Activated CD4-positive, alpha-beta T cell treated with anti-CD3 and anti-CD28 coated beads for 1 hour (primary cell): ENCODE results near the gene TRAPPC10.

Source experiments
- DNase-seq: peaks from one replicate; pipeline ENCODE4 v3.0.0-alpha.2; 2020

Gene TRAPPC10

GRCh38 chr21:44067011-44067839 lies 55.1 kb downstream of the TRAPPC10 start:
- no peak for DNase-seq

GRCh38 chr21:44070391-44070790 lies 58.3 kb downstream of the TRAPPC10 start:
- no peak for DNase-seq

DNA sequence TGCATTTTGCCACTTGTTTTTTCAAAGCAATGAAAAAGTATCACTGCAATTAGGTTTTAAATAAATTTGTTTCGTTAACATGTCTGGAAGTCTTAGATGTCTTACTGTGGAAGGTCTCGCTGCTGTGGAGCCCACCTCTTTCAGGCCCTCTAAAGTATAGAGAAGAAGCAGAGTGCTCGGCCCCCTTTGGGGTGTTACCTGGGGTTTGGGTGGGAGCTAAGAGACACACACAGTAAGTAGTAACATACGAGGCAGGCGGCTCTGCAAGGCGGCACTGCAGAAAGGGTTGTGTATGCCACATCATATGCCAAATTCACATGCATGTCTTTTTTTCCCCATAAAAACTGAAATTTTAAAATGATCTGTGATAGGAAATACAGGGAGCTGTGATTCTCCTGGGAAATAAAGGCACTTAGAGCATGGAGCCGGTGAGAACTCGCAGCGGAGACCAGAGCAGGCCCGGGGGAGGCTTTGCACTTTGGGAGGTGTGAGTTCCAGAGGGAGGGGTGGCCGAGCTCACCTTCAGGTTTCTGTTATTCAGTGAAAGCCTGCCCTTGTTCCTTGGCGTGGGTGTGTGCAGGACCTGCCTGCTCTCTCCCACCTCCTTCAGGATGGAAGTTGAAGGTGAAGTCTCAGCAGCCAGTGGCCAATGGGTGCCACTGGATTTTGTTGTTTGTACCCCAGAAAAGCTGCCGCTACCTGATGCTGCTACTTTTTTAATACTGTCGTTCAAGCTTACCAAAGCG lies 59.4 kb downstream of the TRAPPC10 start:
- no peak for DNase-seq

- DNase-seq: no peak
These were observed 60.0 kb downstream of the TRAPPC10 start for GRCh38 chr21:44072111-44072510.

DNA sequence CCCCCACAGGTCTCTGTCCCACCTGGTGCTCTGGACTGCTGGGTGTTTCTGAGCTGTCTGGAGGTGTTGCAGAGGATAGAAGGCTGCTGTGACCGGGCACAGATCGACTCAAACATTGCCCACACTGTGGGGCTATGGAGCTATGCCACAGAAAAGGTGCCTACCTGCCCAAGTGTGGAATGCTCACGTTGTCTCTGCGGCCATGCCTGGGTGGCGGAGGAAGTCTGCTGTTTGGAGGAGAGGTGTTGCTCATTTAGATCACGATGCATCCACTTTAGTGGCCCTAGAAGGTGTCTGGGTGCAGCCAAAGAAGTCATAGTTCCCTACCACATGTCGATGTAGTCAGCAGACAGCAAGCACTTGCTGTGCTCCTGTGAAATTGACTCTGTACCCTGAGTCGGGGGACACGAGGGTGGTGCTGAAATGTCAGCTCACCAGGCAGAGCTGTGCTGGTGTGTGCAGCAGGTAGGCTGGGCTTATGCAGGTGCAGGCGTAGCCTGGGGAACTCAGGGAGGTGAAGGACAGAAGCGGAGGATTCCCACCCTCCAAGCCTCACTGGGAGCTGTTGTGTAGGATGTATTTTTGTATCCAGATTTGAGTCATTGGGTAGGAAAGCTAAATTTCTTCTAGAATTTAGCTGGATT lies 62.3 kb downstream of the TRAPPC10 start:
- DNase-seq: no peak

GRCh38 chr21:44076316-44076715 lies 64.2 kb downstream of the TRAPPC10 start:
- no peak for DNase-seq

GRCh38 chr21:44078411-44078981 lies 66.4 kb downstream of the TRAPPC10 start:
- no peak for DNase-seq

GRCh38 chr21:44079446-44079845 lies 67.3 kb downstream of the TRAPPC10 start:
- no peak for DNase-seq

GRCh38 chr21:44079846-44080245 lies 67.7 kb downstream of the TRAPPC10 start:
- no peak for DNase-seq

DNA sequence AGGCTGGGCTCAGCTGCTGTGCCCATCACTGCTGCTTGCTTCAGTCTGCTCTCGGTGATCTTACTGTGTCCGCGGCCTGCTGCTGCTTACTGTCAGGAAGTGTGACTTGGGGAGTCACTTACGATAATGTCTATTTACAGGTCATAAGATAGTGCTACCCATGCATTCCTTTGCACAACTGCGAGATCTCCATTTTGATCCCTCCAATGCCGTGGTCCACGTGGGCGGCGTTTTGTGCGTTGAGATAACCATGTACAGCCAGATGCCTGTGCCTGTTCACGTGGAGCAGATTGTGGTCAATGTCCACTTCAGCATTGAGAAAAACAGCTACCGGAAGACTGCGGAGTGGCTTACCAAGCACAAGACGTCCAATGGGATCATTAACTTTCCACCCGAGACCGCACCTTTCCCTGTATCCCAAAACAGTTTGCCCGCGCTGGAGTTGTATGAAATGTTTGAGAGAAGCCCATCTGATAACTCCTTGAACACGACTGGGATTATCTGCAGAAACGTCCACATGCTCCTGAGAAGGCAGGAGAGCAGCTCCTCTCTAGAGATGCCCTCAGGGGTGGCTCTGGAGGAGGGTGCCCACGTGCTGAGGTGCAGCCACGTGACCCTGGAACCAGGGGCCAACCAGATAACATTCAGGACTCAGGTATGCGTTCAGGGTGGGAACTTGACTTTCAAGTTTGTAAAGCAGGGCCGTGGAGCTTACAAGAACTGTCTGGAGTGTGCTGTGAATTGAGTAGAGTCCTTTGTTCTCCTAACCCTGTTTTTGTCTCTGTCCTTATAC lies 70.7 kb downstream of the TRAPPC10 start:
- no peak for DNase-seq

DNA sequence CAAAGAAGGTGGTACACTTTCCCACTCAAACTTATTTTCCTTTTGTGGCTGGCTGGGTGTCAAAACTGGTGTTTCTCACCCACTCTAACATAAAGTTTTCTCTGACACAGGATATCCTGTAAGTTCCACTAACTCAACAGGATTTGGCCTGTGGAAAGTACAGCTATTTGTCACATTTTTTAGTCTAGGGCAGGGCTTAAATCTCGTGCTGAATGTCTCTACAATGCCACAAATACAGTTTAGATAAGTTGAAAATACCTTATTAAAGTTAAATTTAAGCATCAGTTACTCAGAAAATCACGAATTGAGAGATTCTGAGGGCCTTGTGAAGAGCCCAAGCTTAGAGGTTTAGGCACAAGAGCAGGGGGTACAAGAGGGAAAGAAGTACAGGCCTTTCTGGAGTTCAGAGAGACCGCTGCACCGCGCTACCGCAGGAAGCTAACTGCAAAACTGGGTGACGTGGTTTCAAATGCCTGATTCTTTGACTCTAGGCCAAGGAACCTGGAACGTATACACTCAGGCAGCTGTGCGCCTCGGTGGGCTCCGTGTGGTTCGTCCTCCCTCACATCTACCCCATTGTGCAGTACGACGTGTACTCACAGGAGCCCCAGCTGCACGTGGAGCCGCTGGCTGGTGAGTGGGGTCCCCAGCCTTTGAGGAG lies 71.7 kb downstream of the TRAPPC10 start:
- peak; percentile 43 for DNase-seq

DNA sequence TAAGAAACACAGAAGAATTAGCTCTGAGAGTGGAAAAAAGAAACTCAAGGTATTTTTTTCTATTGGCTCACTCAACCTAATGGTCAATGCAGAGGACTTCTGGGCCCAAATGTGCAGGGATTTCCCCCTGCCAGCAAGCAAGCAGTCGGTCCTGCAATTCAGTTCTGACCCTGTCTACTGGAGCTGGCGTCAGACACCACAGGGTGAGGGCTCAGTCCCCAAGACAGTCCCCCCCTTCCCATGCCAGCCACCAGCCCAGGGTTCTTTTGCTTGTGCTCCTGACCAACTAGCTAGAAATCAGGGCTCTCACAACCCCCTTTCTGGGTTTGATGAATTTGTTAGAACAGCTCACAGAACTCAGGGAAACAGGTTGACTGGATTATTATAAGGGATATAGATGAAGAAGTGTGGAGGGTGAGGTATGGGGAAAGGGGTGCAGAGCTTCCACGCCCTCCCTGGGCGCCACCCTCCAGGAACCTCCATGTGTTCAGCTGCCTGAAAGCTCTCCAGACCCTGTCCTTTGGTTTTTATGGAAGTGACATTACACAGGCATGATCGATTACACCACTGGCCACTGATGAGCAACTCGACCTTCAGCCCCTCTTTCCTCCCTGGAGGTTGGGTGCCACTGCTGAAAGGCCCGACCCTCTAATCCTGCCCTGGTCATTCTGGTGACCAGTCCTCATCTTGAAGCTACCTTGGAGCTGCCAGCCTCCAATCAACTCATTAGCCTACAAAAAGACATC lies 72.6 kb downstream of the TRAPPC10 start:
- no peak for DNase-seq

DNA sequence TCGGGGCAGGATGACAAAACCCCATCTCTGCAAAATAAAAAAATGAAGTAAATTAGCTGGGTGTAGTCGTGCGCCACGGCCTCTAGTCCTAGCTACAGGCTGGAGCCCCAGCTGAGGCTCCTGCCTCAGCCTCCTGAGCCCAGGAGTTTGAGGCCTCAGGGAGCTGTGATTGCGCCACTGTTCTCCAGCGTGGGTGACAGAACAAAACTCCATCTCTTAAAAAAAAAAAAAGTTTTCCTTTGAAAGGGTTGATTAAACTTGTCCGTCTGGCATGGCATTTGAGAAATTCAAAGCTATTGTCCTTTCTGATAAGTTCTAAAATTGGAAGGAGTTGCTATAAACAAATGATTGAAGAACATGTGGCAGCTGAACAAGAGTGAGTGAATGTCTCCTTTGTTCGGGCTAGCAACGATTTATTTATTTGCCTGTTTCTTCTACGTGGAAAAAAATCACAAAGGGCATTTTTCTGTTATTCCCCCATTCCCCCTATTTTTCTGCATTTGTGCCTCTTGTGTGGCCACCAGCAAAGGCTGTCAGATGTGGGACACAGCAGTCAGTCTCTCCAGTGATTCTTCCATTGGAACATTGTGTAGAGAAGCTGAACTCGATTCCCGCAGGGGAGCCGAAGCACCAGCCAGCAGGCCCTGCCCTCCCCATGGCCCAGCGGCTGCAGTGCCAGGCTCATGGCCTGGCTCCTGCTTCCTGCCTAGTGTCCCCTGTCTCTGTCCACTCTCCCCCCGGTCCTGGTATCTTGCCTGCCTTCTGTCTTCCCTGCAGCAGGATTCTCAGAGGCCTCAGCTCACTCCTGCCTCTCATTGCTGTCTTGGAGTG lies 73.6 kb downstream of the TRAPPC10 start:
- no peak for DNase-seq

DNA sequence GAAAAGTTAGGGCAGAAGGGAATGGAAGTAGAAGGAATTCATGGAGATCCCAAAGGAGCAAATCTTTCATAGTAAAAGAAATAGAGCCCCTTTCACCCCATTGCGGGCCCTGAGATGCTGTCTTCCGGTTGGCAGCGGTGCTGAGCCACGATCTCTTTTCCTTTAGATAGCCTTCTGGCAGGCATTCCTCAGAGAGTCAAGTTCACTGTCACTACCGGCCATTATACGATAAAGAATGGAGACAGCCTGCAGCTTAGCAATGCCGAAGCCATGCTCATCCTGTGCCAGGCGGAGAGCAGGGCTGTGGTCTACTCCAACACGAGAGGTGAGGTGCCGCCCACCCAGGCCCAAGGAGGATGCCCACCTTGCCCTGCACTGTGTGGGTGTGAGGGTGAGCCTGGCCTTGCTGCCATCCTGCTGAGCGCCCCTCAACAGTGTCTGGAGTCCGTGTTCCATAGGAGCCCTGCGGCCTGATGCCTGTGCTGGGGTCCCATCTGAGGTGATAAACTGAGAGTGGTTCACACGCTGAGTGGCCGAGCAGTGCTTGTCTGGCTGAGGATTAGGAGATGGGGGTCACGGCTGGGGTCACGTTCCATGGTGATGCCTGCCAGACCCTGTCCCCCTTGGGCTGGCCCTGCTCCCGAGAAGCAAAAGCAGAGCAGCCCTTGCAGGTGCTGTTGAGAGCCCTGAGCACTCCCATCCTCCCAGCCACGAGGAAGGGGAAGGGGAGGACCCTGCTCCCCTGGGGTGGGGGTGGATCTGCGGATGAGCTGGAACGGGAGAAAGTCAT lies 74.7 kb downstream of the TRAPPC10 start:
- no peak for DNase-seq

DNA sequence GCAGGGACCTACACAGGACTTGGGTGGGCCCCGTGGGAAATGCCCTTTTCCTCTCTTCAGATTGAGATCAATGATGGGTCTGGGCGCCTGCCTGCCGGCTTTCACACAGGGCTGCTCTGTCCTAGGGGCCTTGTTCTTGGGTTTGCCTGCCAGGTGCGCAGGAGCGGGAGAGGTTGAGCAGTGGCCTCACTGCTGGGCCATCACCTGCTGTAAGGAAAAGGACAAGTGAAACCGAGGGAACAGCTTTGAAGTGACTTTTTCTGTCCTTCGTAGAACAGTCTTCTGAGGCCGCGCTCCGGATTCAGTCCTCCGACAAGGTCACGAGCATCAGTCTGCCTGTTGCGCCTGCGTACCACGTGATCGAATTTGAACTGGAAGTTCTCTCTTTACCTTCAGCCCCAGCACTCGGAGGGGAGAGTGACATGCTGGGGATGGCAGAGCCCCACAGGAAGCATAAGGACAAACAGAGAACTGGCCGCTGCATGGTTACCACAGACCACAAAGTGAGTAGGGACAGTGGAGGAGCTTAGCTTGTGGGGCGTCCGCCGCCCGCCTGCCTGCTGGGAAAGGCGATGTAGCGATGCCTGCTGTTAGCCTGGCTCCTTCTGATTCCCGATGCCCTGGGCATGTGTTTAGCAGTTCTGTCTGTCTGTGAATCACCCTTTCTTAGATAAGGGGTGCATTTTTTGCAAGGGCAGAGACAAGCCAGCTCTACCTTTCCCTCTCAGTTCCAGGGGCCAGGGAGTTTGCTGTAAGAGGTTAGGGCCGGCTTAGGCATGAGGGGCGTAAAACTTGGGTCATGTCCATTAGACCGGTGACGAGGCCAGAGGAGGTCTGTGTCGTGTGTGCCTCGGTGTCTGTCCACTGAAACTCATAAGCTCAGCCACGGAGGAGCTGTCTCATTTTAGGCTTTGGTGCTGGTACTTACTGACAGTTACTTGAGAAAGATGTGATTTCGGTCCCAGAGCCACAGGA lies 75.6 kb downstream of the TRAPPC10 start:
- DNase-seq: no peak

- no peak for DNase-seq
These were observed 76.3 kb downstream of the TRAPPC10 start for GRCh38 chr21:44088401-44088780.

- no peak for DNase-seq
These were observed 77.1 kb downstream of the TRAPPC10 start for GRCh38 chr21:44089001-44089911.
